ENCODE results near the gene LHX5. TPM values are rescaled to one million over a fixed set of nuclear protein-coding genes. Genes with fewer than 3 reads are reported as not detected.

Gene LHX5
- total RNA-seq, 1 experiment from 2014 or later, result not detected

GRCh38 chr12:113414519-113415038, 57.1 kb downstream of the LHX5 start:
- Mint-ChIP-seq H3K4me1 (ENCODE audit: low read depth, unreplicated experiment) (peaks cover 28% of the 10 kb centered on the region), H3K9me3 (ENCODE audit: low read depth, unreplicated experiment) (no peaks in the 10 kb centered on the region), H3K27ac (ENCODE audit: unreplicated experiment) (no peak overlapping the region), H3K4me3 (ENCODE audit: low read depth, unreplicated experiment) (no peak overlapping the region), H3K36me3 (ENCODE audit: insufficient read depth, unreplicated experiment) (peaks cover 7% of the 10 kb centered on the region), H3K27me3 (ENCODE audit: unreplicated experiment) (peaks cover 13% of the 10 kb centered on the region)
- DNase-seq, result no peak
- no TSS peak for BruUV-seq (replicated peaks)
- CTCF ChIA-PET, result no interaction called here
- intact Hi-C loops (cut with micrococcal nuclease; ENCODE audit: unreplicated experiment), result no loop called here
- TF ChIP-seq, protein P1, sequence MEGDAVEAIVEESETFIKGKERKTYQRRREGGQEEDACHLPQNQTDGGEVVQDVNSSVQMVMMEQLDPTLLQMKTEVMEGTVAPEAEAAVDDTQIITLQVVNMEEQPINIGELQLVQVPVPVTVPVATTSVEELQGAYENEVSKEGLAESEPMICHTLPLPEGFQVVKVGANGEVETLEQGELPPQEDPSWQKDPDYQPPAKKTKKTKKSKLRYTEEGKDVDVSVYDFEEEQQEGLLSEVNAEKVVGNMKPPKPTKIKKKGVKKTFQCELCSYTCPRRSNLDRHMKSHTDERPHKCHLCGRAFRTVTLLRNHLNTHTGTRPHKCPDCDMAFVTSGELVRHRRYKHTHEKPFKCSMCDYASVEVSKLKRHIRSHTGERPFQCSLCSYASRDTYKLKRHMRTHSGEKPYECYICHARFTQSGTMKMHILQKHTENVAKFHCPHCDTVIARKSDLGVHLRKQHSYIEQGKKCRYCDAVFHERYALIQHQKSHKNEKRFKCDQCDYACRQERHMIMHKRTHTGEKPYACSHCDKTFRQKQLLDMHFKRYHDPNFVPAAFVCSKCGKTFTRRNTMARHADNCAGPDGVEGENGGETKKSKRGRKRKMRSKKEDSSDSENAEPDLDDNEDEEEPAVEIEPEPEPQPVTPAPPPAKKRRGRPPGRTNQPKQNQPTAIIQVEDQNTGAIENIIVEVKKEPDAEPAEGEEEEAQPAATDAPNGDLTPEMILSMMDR (IDR thresholded peaks at IDR 0.05; ENCODE audit: unreplicated experiment), result no peak

DNA sequence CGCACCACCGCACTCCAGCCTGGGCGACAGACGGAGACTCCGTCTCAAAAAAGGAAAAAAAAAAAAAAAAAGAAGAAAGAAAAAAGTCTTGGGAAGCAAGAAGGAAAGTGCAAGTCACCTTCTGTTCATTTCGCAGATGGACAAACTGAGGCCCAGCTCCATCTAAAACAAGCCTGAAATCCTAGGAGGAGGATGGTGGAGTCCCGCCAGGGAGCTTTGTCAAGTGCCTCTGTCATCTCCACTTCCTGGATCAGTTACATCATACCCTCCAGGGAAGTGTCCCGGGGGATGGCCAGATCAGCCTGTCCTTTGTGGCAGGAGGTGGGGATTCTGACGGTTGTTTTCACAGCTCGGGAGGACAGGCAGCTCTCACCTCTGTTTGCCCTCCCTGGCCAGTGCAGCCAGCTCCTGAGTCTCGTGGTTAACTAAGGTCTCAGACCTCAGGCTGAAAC, 58.2 kb downstream of the LHX5 start:
- TF ChIP-seq, protein P1 (IDR thresholded peaks at IDR 0.05; ENCODE audit: unreplicated experiment), result no peak
- peaks cover 13% of the 10 kb centered on the region for H3K27me3 Mint-ChIP-seq (ENCODE audit: unreplicated experiment)
- H3K4me3 Mint-ChIP-seq (ENCODE audit: low read depth, unreplicated experiment), result no peak overlapping the region

More for the DNA sequence above, 58.2 kb downstream of the LHX5 start:
- CTCF ChIA-PET, result interaction anchor here (0.7 to 1.2 kb wide), 4 partner anchors 9 to 114 kb away, joined by 3 to 4 read pairs (median 4); partner anchors contain the start of gene SDSL
- peaks cover 7% of the 10 kb centered on the region for H3K36me3 Mint-ChIP-seq (ENCODE audit: insufficient read depth, unreplicated experiment)
- intact Hi-C loops (cut with micrococcal nuclease; ENCODE audit: unreplicated experiment), result no loop called here
- DNase-seq, result no peak
- no peak overlapping the region for H3K27ac Mint-ChIP-seq (ENCODE audit: unreplicated experiment)
- H3K4me1 Mint-ChIP-seq (ENCODE audit: low read depth, unreplicated experiment), result peaks cover 22% of the 10 kb centered on the region
- no peaks in the 10 kb centered on the region for H3K9me3 Mint-ChIP-seq (ENCODE audit: low read depth, unreplicated experiment)
- no TSS peak for BruUV-seq (replicated peaks)

Other genes with a start within 250 kb of the LHX5 start
- 22.8 and 23.8 TPM in 2 replicates for gene SLC8B1, start 136.8 kb downstream of the LHX5 start, total RNA-seq (2022)
- gene PLBD2, start 113.3 kb downstream of the LHX5 start, total RNA-seq (2022), result 31.5 and 36.4 TPM in 2 replicates
- 0.26 TPM in 1 of 2 replicates, not detected in the other for gene SDS, start 68.0 kb downstream of the LHX5 start, total RNA-seq (2022)
- gene SDSL, start 49.5 kb downstream of the LHX5 start, total RNA-seq (2022), result 19.9 and 25.5 TPM in 2 replicates